Smooth muscle cell (in vitro differentiated cells): ENCODE measurements around the gene FXR1. TPM values are rescaled to one million over a fixed set of nuclear protein-coding genes. Genes with fewer than 3 reads are reported as not detected.

Experiments
- DNase-seq: peaks from one replicate; lab custom pipeline; 2025; ENCODE audit not compliant: unreplicated experiment; lab: John Stamatoyannopoulos, UW
- H2AFZ ChIP-seq: fragments of 200-600 bp; sonication (generic); 2 replicates; pipeline ENCODE4 v1.6.0; 2016; ENCODE audit warnings: antibody characterized with exemption, low read depth, mild to moderate bottlenecking
- H3F3A ChIP-seq: fragments of 200-600 bp; sonication (generic); 2 replicates; pipeline ENCODE4 v1.6.0; 2017; ENCODE audit warnings: antibody characterized with exemption, low read depth
- H3K27ac ChIP-seq: fragments of 200-600 bp; sonication (generic); 2 replicates; pipeline ENCODE4 v1.5.1; 2016; ENCODE audit warnings: low read depth, mild to moderate bottlenecking
- H3K27me3 ChIP-seq: fragments of 200-600 bp; sonication (generic); 2 replicates; pipeline ENCODE4 v1.6.1; 2016; ENCODE audit warnings: low read depth, mild to moderate bottlenecking
- H3K36me3 ChIP-seq: fragments of 200-600 bp; sonication (generic); 2 replicates; pipeline ENCODE4 v1.5.1; 2016; ENCODE audit warnings: low read depth
- H3K4me1 ChIP-seq: fragments of 200-600 bp; sonication (generic); 2 replicates; pipeline ENCODE4 v1.5.1; 2016; ENCODE audit warnings: low read depth
- H3K4me2 ChIP-seq: fragments of 200-600 bp; sonication (generic); 2 replicates; pipeline ENCODE4 v1.6.0; 2016; ENCODE audit warnings: mild to moderate bottlenecking
- H3K4me3 ChIP-seq: fragments of 200-600 bp; sonication (generic); 2 replicates; pipeline ENCODE4 v1.5.1; 2016; ENCODE audit warnings: mild to moderate bottlenecking
- H3K79me2 ChIP-seq: fragments of 200-600 bp; sonication (generic); 2 replicates; pipeline ENCODE4 v1.6.0; 2016; ENCODE audit warnings: low read depth, mild to moderate bottlenecking
- H3K9ac ChIP-seq: fragments of 200-600 bp; sonication (generic); 2 replicates; pipeline ENCODE4 v1.6.0; 2016; ENCODE audit warnings: low read depth
- H3K9me3 ChIP-seq: fragments of 200-600 bp; sonication (generic); replicated peaks from 2 replicates; pipeline ENCODE4 v1.5.1; 2016; ENCODE audit warnings: low read depth
- H4K20me1 ChIP-seq: fragments of 200-600 bp; sonication (generic); 2 replicates; pipeline ENCODE4 v1.6.0; 2016; ENCODE audit warnings: low read depth
- CTCF ChIP-seq: fragments of 200-600 bp; sonication (generic); IDR thresholded peaks from 2 replicates; pipeline ENCODE4 v1.5.1; 2017; ENCODE audit warnings: borderline replicate concordance, mild to moderate bottlenecking, antibody characterized with exemption; ENCODE audit not compliant: insufficient read depth, poor library complexity, severe bottlenecking
- WGBS: methylation state at CpG from one replicate; pipeline ENCODE4 v1.1.7; 2016; ENCODE audit warnings: low lambda C conversion rate; 5-methylcytosine and 5-hydroxymethylcytosine counted together
- polyA plus RNA-seq: library from polyadenylated mRNA; unstranded; fragments of >200 nt; fragmentation: Nextera tagmentation; extraction: Ambion mirVana; gene quantifications from 2 replicates; pipeline ENCODE4 v1.2.1, GENCODE V29; 2016
- total RNA-seq: library from RNA; depleted of rRNA; stranded (reverse); fragments of >200 nt; gene quantifications from 2 replicates; pipeline ENCODE4 v1.2.3, GENCODE V29; 2014

FXR1 gene
- total and polyA plus RNA-seq, 2 experiments from 2014 or later, result 51.0 to 130 TPM

GRCh38 chr3:180888992-180889560 lies 23.4 kb upstream of the FXR1 start:
- H3K4me3 ChIP-seq, result peak overlapping the region; percentile 4
- no peaks in the 10 kb centered on the region for H3K79me2 ChIP-seq
- no peak overlapping the region for H3K4me2 ChIP-seq
- H3K4me1 ChIP-seq, result no peaks in the 10 kb centered on the region
- no peak for DNase-seq
- H2AFZ ChIP-seq, result peak overlapping the region; percentile 54
- no peak overlapping the region for H3K9ac ChIP-seq
- no peaks in the 10 kb centered on the region for H3K36me3 ChIP-seq
- 64% methylated on average over 6 of the region's 6 CpGs for WGBS
- H3F3A ChIP-seq, result no peaks in the 10 kb centered on the region
- H3K27ac ChIP-seq, result no peak overlapping the region
- no peak for TF ChIP-seq CTCF
- H3K9me3 ChIP-seq, result no peaks in the 10 kb centered on the region
- H4K20me1 ChIP-seq, result no peaks in the 10 kb centered on the region
- no peaks in the 10 kb centered on the region for H3K27me3 ChIP-seq

GRCh38 chr3:180898572-180898971 lies 13.9 kb upstream of the FXR1 start:
- no peak for DNase-seq
- 91% methylated on average over 8 of the region's 8 CpGs for WGBS
- H4K20me1 ChIP-seq, result no peaks in the 10 kb centered on the region
- H3K9ac ChIP-seq, result no peak overlapping the region
- no peak overlapping the region for H3K27ac ChIP-seq
- no peak overlapping the region for H2AFZ ChIP-seq
- H3K27me3 ChIP-seq, result no peaks in the 10 kb centered on the region
- H3K4me3 ChIP-seq, result no peak overlapping the region
- no peak for TF ChIP-seq CTCF
- no peaks in the 10 kb centered on the region for H3K4me1 ChIP-seq
- no peaks in the 10 kb centered on the region for H3K9me3 ChIP-seq
- no peak overlapping the region for H3K4me2 ChIP-seq
- H3F3A ChIP-seq, result no peaks in the 10 kb centered on the region
- no peaks in the 10 kb centered on the region for H3K79me2 ChIP-seq
- H3K36me3 ChIP-seq, result no peaks in the 10 kb centered on the region

- Histone ChIP-seq H2AFZ (no peak overlapping the region), H4K20me1 (peaks cover 18% of the 10 kb centered on the region), H3K4me1 (peaks cover 9% of the 10 kb centered on the region), H3K4me2 (no peak overlapping the region), H3K4me3 (no peak overlapping the region), H3K36me3 (no peaks in the 10 kb centered on the region), H3K9me3 (peaks cover 3% of the 10 kb centered on the region), H3K27me3 (no peaks in the 10 kb centered on the region), H3K9ac (no peak overlapping the region), H3F3A (no peaks in the 10 kb centered on the region), H3K27ac (no peak overlapping the region), H3K79me2 (peaks cover 20% of the 10 kb centered on the region)
- no peak for DNase-seq
- WGBS, result 88% methylated on average over 5 of the region's 5 CpGs
- TF ChIP-seq CTCF, result no peak
Observed at GRCh38 chr3:180909369-180910127, 2.9 kb upstream of the FXR1 start.
